H1 (cell line): ENCODE data around the gene SLIT2. TPM values are rescaled to one million over a fixed set of nuclear protein-coding genes. Genes with fewer than 3 reads are reported as not detected.

Source experiments
- CTCF ChIA-PET: fragments of 300-600 bp; sonication (Branson Sonifier 250); formaldehyde crosslinking; loops from one replicate; lab custom pipeline; 2021; ENCODE audit not compliant: partially characterized antibody; lab: Charles Lee
- POLR2A ChIA-PET: fragments of 300-600 bp; sonication (Branson Sonifier 250); formaldehyde crosslinking; loops from one replicate; lab custom pipeline; 2021; ENCODE audit warnings: inconsistent platforms; ENCODE audit not compliant: partially characterized antibody; lab: Charles Lee
- DNase-seq, 2 experiments: peaks; one replicate each; pipeline versions ENCODE4 v3.0.0 to v3.0.0-alpha.2; 2010 to 2022; ENCODE audit warnings: low spot score in 2 of 2, low read depth in 1 of 2, mixed read lengths in 1 of 2
- FAIRE-seq: peaks from 2 replicates; lab custom pipeline; 2011; peaks lifted over from hg19 to GRCh38; lab: Jason Lieb, UNC
- H2AFZ ChIP-seq: 2 replicates; pipeline ENCODE4 v1.8.1; 2012; ENCODE audit warnings: low read length, inconsistent platforms
- H2AK5ac ChIP-seq: 2 replicates; pipeline ENCODE4 v1.6.1; 2013; ENCODE audit warnings: low read depth, low read length
- H2BK120ac ChIP-seq: replicated peaks from 2 replicates; pipeline ENCODE3; 2013; ENCODE audit warnings: low read depth, low read length, inconsistent platforms
- H2BK12ac ChIP-seq: 2 replicates; pipeline ENCODE4 v1.6.1; 2013; ENCODE audit warnings: low read depth, low read length
- H2BK15ac ChIP-seq: 2 replicates; pipeline ENCODE4 v1.6.1; 2013; ENCODE audit warnings: low read length
- H2BK20ac ChIP-seq: 2 replicates; pipeline ENCODE4 v1.6.1; 2013; ENCODE audit warnings: low read length
- H2BK5ac ChIP-seq: 2 replicates; pipeline ENCODE4 v1.6.1; 2013; ENCODE audit warnings: low read depth, low read length
- H3K14ac ChIP-seq: 2 replicates; pipeline ENCODE4 v1.6.1; 2013; ENCODE audit warnings: inconsistent platforms; ENCODE audit not compliant: insufficient read length
- H3K18ac ChIP-seq: 2 replicates; pipeline ENCODE4 v1.6.1; 2013; ENCODE audit warnings: low read length; ENCODE audit errors: extremely low read depth
- H3K23ac ChIP-seq: 2 replicates; pipeline ENCODE4 v1.6.1; 2013; ENCODE audit warnings: inconsistent platforms; ENCODE audit not compliant: insufficient read length
- H3K23me2 ChIP-seq: 2 replicates; pipeline ENCODE4 v1.6.1; 2013; ENCODE audit warnings: low read depth, low read length
- H3K27ac ChIP-seq: 2 replicates; pipeline ENCODE4 v1.6.1; 2011; ENCODE audit warnings: low read depth, low read length, inconsistent platforms
- H3K27me3 ChIP-seq, 4 experiments: replicated peaks in 1 of 4; 1 replicate in 1 of 4; 2 replicates in 3 of 4; pipeline versions ENCODE4 v1.6.1 to v1.8.1; 2011 to 2013; ENCODE audit warnings: low read length in 3 of 4, mild to moderate bottlenecking in 3 of 4, inconsistent platforms in 2 of 4, mixed read lengths in 2 of 4, moderate library complexity in 1 of 4; ENCODE audit not compliant: control insufficient read depth in 3 of 4, insufficient read depth in 3 of 4; ENCODE audit errors: extremely low read depth in 1 of 4
- H3K36me3 ChIP-seq, 4 experiments: 2 replicates each; pipeline versions ENCODE4 v1.6.1 to v1.8.1; 2011 to 2013; ENCODE audit warnings: mild to moderate bottlenecking in 4 of 4, low read length in 3 of 4, moderate library complexity in 2 of 4, control low read depth in 1 of 4, inconsistent platforms in 1 of 4; ENCODE audit not compliant: insufficient read depth in 4 of 4, control insufficient read depth in 2 of 4
- H3K4ac ChIP-seq: replicated peaks from 2 replicates; pipeline ENCODE3; 2013; ENCODE audit warnings: low read length, low read depth, mixed read lengths, inconsistent platforms; ENCODE audit not compliant: insufficient read length
- H3K4me1 ChIP-seq, 4 experiments: replicated peaks in 1 of 4; 1 replicate in 1 of 4; 2 replicates in 3 of 4; pipeline versions ENCODE4 v1.6.1 to v1.8.1; 2011 to 2013; ENCODE audit warnings: low read length in 3 of 4, inconsistent platforms in 2 of 4, mixed read lengths in 1 of 4; ENCODE audit not compliant: insufficient read depth in 4 of 4, control insufficient read depth in 3 of 4
- H3K4me2 ChIP-seq, 2 experiments: 2 replicates each; pipeline versions ENCODE4 v1.6.1 to v1.8.1; 2011 to 2013; ENCODE audit warnings: low read depth in 2 of 2, low read length in 2 of 2, control low read depth in 1 of 2, inconsistent platforms in 1 of 2, mild to moderate bottlenecking in 1 of 2; ENCODE audit not compliant: insufficient read depth in 1 of 2
- H3K4me3 ChIP-seq, 4 experiments: fragments of 200-600, 300-600 bp in 1 of 4; sonication (generic), shearing (Covaris generic), sonication (Bioruptor Twin) in 1 of 4; 2 replicates each; pipeline versions ENCODE4 v1.5.1 to v1.8.1; 2011 to 2016; ENCODE audit warnings: low read length in 4 of 4, low read depth in 3 of 4, control low read depth in 2 of 4, inconsistent platforms in 2 of 4, mild to moderate bottlenecking in 2 of 4, mixed read lengths in 1 of 4, moderate library complexity in 1 of 4; ENCODE audit not compliant: insufficient read depth in 2 of 4; ENCODE audit errors: extremely low read depth in 1 of 4
- H3K56ac ChIP-seq: replicated peaks from 2 replicates; pipeline ENCODE3; 2013; ENCODE audit warnings: low read depth, mild to moderate bottlenecking, mixed read lengths, low read length, inconsistent platforms; ENCODE audit not compliant: insufficient read length
- H3K79me1 ChIP-seq: 2 replicates; pipeline ENCODE4 v1.6.1; 2013; ENCODE audit warnings: low read depth, low read length, control low read depth
- H3K79me2 ChIP-seq, 2 experiments: 2 replicates each; pipeline versions ENCODE4 v1.6.1 to v1.8.1; 2012 to 2013; ENCODE audit warnings: low read length in 2 of 2, mild to moderate bottlenecking in 2 of 2, inconsistent platforms in 1 of 2; ENCODE audit not compliant: insufficient read depth in 2 of 2, control insufficient read depth in 1 of 2
- H3K9ac ChIP-seq, 4 experiments: replicated peaks in 1 of 4; 1 replicate in 1 of 4; 2 replicates in 3 of 4; pipeline versions ENCODE4 v1.6.1 to v1.8.1; 2011 to 2013; ENCODE audit warnings: low read depth in 3 of 4, low read length in 3 of 4, control low read depth in 2 of 4, mild to moderate bottlenecking in 2 of 4, moderate library complexity in 2 of 4, inconsistent platforms in 1 of 4; ENCODE audit errors: extremely low read depth in 1 of 4
- H3K9me3 ChIP-seq, 2 experiments: 2 replicates each; pipeline versions ENCODE4 v1.6.1 to v1.8.1; 2012 to 2013; ENCODE audit warnings: mild to moderate bottlenecking in 2 of 2, moderate library complexity in 2 of 2, control low read depth in 1 of 2, inconsistent platforms in 1 of 2, low read depth in 1 of 2, low read length in 1 of 2, mixed read lengths in 1 of 2; ENCODE audit not compliant: insufficient read depth in 2 of 2
- H4K20me1 ChIP-seq, 2 experiments: replicated peaks in 1 of 2; 2 replicates each; pipeline versions ENCODE3 to v1.8.1; 2011 to 2013; ENCODE audit warnings: inconsistent platforms in 2 of 2, low read length in 2 of 2, mild to moderate bottlenecking in 1 of 2; ENCODE audit not compliant: insufficient read depth in 2 of 2, control insufficient read depth in 1 of 2
- H4K5ac ChIP-seq: 2 replicates; pipeline ENCODE4 v1.6.1; 2013; ENCODE audit warnings: low read length, low read depth, mixed read lengths, inconsistent platforms; ENCODE audit not compliant: insufficient read length
- H4K8ac ChIP-seq: 2 replicates; pipeline ENCODE4 v1.8.0; 2013; ENCODE audit warnings: mild to moderate bottlenecking, moderate library complexity, low read length, inconsistent platforms; ENCODE audit not compliant: insufficient read depth; ENCODE audit errors: extremely low read depth
- H4K91ac ChIP-seq: replicated peaks from 2 replicates; pipeline ENCODE3; 2013; ENCODE audit warnings: low read length, mixed read lengths, inconsistent platforms; ENCODE audit not compliant: insufficient read length
- SIX5 ChIP-seq: IDR thresholded peaks from 2 replicates; pipeline ENCODE4 v1.6.1; 2011; ENCODE audit warnings: mild to moderate bottlenecking, low read depth, low read length
- WGBS, 2 experiments: shearing (Covaris generic) in 1 of 2; methylation state at CpG; one replicate each; pipeline versions ENCODE4 v1.1.6 to v1.1.7; 2013 to 2015; ENCODE audit warnings: low lambda C conversion rate in 2 of 2, mixed read lengths in 2 of 2, inconsistent platforms in 1 of 2, low coverage in 1 of 2, missing lambda C conversion rate in 1 of 2; ENCODE audit not compliant: insufficient replicate concordance in 2 of 2, insufficient coverage in 1 of 2, insufficient read length in 1 of 2; ENCODE audit errors: extremely low coverage in 1 of 2, missing lambda C conversion rate in 1 of 2; 5-methylcytosine and 5-hydroxymethylcytosine counted together
- polyA plus RNA-seq, 7 experiments: library from polyadenylated mRNA; depleted of rRNA in 3 of 7; stranded (reverse) in 5 of 7; unstranded in 2 of 7; fragments of >200 nt in 5 of 7; fragments of 200-250 nt in 2 of 7; gene quantifications; 1 replicate in 5 of 7; 2 replicates in 1 of 7; 4 replicates in 1 of 7; pipeline versions ENCODE4 v1.2.1 to v1.2.3, GENCODE V29; 2011 to 2013; ENCODE audit warnings: missing spikeins in 2 of 7, mixed read lengths in 2 of 7
- total RNA-seq: library from RNA; stranded (reverse); fragmentation: NEBNext Ultra II Directional; extraction: Animal tissue kit (Norgen Biotek cat#: 25700); gene quantifications from 2 replicates; pipeline ENCODE4 v1.2.1, GENCODE V29; 2021

SLIT2 gene
- total and polyA plus RNA-seq, 2 of the 8 experiments (the other 6 are each of a cell fraction or from before 2014, with no cell fraction given), result 2.0 to 13.7 TPM

DNA sequence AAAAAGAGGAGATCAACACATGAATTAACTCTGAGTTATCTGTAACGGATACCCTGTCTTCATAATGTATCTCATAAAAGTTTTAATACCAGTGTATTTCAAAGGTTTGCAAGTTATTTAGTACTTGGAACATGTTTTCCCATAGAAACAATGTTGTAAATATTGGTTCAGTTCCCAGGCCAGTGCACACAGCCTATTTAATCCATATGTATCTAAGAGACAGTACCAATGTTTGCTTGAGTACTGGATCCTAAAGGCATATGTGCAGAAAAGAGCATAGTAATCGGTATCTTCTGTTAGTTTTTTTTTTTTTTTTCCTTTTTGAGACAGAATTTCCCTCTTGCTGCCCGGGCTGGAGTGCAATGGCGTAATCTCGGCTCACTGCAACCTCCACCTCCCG, 46.1 kb downstream of the SLIT2 start:
- H2BK20ac ChIP-seq, result no peak overlapping the region
- no peak overlapping the region for H4K8ac ChIP-seq
- WGBS, 2 experiments, result 96% methylated on average over 5 of the region's 6 CpGs; no CpG with 5 or more reads in 1 of the 2 experiments
- H3K9ac ChIP-seq, result no peak overlapping the region
- no peak overlapping the region for H3K18ac ChIP-seq
- ChIA-PET CTCF (interaction anchor here (0.5 to 0.7 kb wide), 3 partner anchors 243 to 976 kb away, joined by 3 read pairs; no protein-coding TSS in a partner anchor), POLR2A (no interaction called here)
- H3K23me2 ChIP-seq, result no peaks in the 10 kb centered on the region
- H3K23ac ChIP-seq, result no peak overlapping the region
- no peaks in the 10 kb centered on the region for H3K79me2 ChIP-seq
- no peaks in the 10 kb centered on the region for H3K27me3 ChIP-seq
- no peak overlapping the region for H3K4me3 ChIP-seq
- H2BK15ac ChIP-seq, result no peak overlapping the region
- H3K4me2 ChIP-seq, result no peak overlapping the region
- H4K91ac ChIP-seq, result no peak overlapping the region
- H4K5ac ChIP-seq, result no peak overlapping the region
- H4K20me1 ChIP-seq, result no peaks in the 10 kb centered on the region
- H3K56ac ChIP-seq, result no peak overlapping the region
- H2BK5ac ChIP-seq, result no peak overlapping the region
- H3K9me3 ChIP-seq, result no peaks in the 10 kb centered on the region
- no peak overlapping the region for H2AFZ ChIP-seq
- no peaks in the 10 kb centered on the region for H3K36me3 ChIP-seq
- no peak overlapping the region for H2BK120ac ChIP-seq
- H2BK12ac ChIP-seq, result no peak overlapping the region
- H3K27ac ChIP-seq, result no peak overlapping the region
- DNase-seq, result no peak
- no peak overlapping the region for H2AK5ac ChIP-seq
- H3K4me1 ChIP-seq, result 0 out of 7 replicates have a peak, but pooled peaks cover 0 to 2% (median 0%) of the 10 kb centered on the region in 4 experiments
- TF ChIP-seq SIX5, result no peak
- H3K79me1 ChIP-seq, result no peaks in the 10 kb centered on the region
- no peak overlapping the region for H3K4ac ChIP-seq
- H3K14ac ChIP-seq, result no peak overlapping the region
- FAIRE-seq, result no peak
